HepG2 (cell line): Measurements from ENCODE around the gene ELAPOR1. TPM values are rescaled to one million over a fixed set of nuclear protein-coding genes. Genes with fewer than 3 reads are reported as not detected.

ENCODE experiments used
- CHD4 ChIP-seq: fragments of 200-600 bp; sonication (generic); IDR thresholded peaks from 2 replicates; pipeline ENCODE4 v1.7.0; 2017; ENCODE audit warnings: mild to moderate bottlenecking, low read length, borderline replicate concordance
- EHMT2 ChIP-seq: fragments of 200-600 bp; sonication (generic); IDR thresholded peaks from 2 replicates; pipeline ENCODE4 v1.7.0; 2017; ENCODE audit warnings: antibody characterized with exemption, low read depth, low read length, borderline replicate concordance
- FOXJ3 ChIP-seq: sonication (generic); formaldehyde crosslinking; IDR thresholded peaks from 2 replicates; pipeline ENCODE4 v1.4.0; 2020; ENCODE audit warnings: missing genetic modification reagents, mild to moderate bottlenecking, borderline replicate concordance
- KDM6A ChIP-seq: IDR thresholded peaks from 2 replicates; pipeline ENCODE4 v1.6.1; 2016; ENCODE audit warnings: low read depth
- NPAS2 ChIP-seq: sonication (generic); formaldehyde crosslinking; IDR thresholded peaks from 2 replicates; pipeline ENCODE4 v1.8.0; 2022; ENCODE audit warnings: mild to moderate bottlenecking, missing genetic modification reagents, borderline replicate concordance
- NR2C2 ChIP-seq: sonication (generic); formaldehyde crosslinking; IDR thresholded peaks from 2 replicates; pipeline ENCODE4 v1.4.0; 2020; ENCODE audit warnings: missing genetic modification reagents, mild to moderate bottlenecking, moderate library complexity, borderline replicate concordance
- NRL ChIP-seq: sonication (generic); formaldehyde crosslinking; IDR thresholded peaks from 2 replicates; pipeline ENCODE4 v1.5.0; 2020; ENCODE audit warnings: missing genetic modification reagents, mild to moderate bottlenecking, moderate library complexity, borderline replicate concordance
- SETDB1 ChIP-seq: sonication (generic); formaldehyde crosslinking; IDR thresholded peaks from 2 replicates; pipeline ENCODE4 v1.5.1; 2020; ENCODE audit warnings: missing genetic modification reagents, mild to moderate bottlenecking, borderline replicate concordance
- SIX1 ChIP-seq: sonication (generic); formaldehyde crosslinking; IDR thresholded peaks from 2 replicates; pipeline ENCODE4 v1.4.0; 2020; ENCODE audit warnings: missing genetic modification reagents, borderline replicate concordance
- SOX5 ChIP-seq: IDR thresholded peaks from 2 replicates; pipeline ENCODE4 v1.6.1; 2016; ENCODE audit warnings: borderline replicate concordance
- SRY ChIP-seq: sonication (generic); formaldehyde crosslinking; IDR thresholded peaks from 2 replicates; pipeline ENCODE4 v1.8.0; 2022; ENCODE audit warnings: mild to moderate bottlenecking, missing genetic modification reagents
- SYNCRIP ChIP-seq: fragments of 200-400 bp; formaldehyde crosslinking; IDR thresholded peaks from 2 replicates; pipeline ENCODE4 v1.6.1; 2018; ENCODE audit warnings: mild to moderate bottlenecking, low read depth, low read length; ENCODE audit not compliant: insufficient read depth
- ZNF326 ChIP-seq: sonication (generic); formaldehyde crosslinking; IDR thresholded peaks from 2 replicates; pipeline ENCODE4 v1.4.0; 2020; ENCODE audit warnings: missing genetic modification reagents, borderline replicate concordance
- ZNF468 ChIP-seq: sonication (generic); formaldehyde crosslinking; IDR thresholded peaks from 2 replicates; pipeline ENCODE4 v1.8.0; 2022; ENCODE audit warnings: mild to moderate bottlenecking, moderate library complexity, missing genetic modification reagents
- ZNF567 ChIP-seq: sonication (generic); formaldehyde crosslinking; IDR thresholded peaks from 2 replicates; pipeline ENCODE4 v1.8.1; 2023; ENCODE audit warnings: mild to moderate bottlenecking, missing genetic modification reagents, borderline replicate concordance
- ZNF766 ChIP-seq: sonication (generic); formaldehyde crosslinking; IDR thresholded peaks from 2 replicates; pipeline ENCODE4 v1.5.0; 2020; ENCODE audit warnings: missing genetic modification reagents, borderline replicate concordance
- polyA plus RNA-seq, 8 experiments: library from polyadenylated mRNA; depleted of rRNA in 3 of 8; stranded (reverse) in 7 of 8; unstranded in 1 of 8; fragments of >200 nt; fragmentation: Illumina TruSeq in 4 of 8; extraction: Trizol in 4 of 8; gene quantifications; 2 replicates each; pipeline versions ENCODE4 v1.2.1 to v1.2.3, GENCODE V29; 2011 to 2016; ENCODE audit warnings: low read depth in 4 of 8, missing spikeins in 1 of 8, mixed read lengths in 1 of 8; ENCODE audit not compliant: insufficient read depth in 1 of 8
- total RNA-seq, 5 experiments: library from RNA; depleted of rRNA; stranded (reverse); fragments of >200 nt; fragmentation: Illumina TruSeq; extraction: Trizol; gene quantifications; 2 replicates each; pipeline ENCODE4 v1.2.3, GENCODE V29; 2016; ENCODE audit warnings: low read depth in 1 of 5
- TF ChIP-seq, protein P1 (sequence below): sonication (generic); formaldehyde crosslinking; conservative IDR thresholded peaks from 2 replicates; pipeline ENCODE4 v1.8.0; 2022; ENCODE audit warnings: mild to moderate bottlenecking, moderate library complexity, missing genetic modification reagents
- TF ChIP-seq, protein P2 (sequence below): IDR thresholded peaks from 2 replicates; pipeline ENCODE4 v1.6.1; 2012; ENCODE audit warnings: inconsistent platforms
- TF ChIP-seq, protein P3 (sequence below): sonication (generic); formaldehyde crosslinking; IDR thresholded peaks from 2 replicates; pipeline ENCODE4 v1.4.0; 2020; ENCODE audit warnings: missing genetic modification reagents
- TF ChIP-seq, protein P4 (sequence below): IDR thresholded peaks from 2 replicates; pipeline ENCODE4 v1.4.0; 2020; ENCODE audit warnings: mild to moderate bottlenecking, missing genetic modification reagents
- TF ChIP-seq, protein P5 (sequence below), 2 experiments: fragments of 450-650 bp in 1 of 2; sonication (generic) in 1 of 2; formaldehyde crosslinking; IDR thresholded peaks; 2 replicates each; pipeline versions ENCODE4 v1.5.0 to v1.8.0; 2020 to 2022; ENCODE audit warnings: mild to moderate bottlenecking in 1 of 2, missing genetic modification reagents in 1 of 2

The ELAPOR1 gene
- total and polyA plus RNA-seq, 2 of the 13 experiments (the other 11 are each of a cell fraction or from before 2014, with no cell fraction given) = 0.13 to 0.20 TPM

DNA sequence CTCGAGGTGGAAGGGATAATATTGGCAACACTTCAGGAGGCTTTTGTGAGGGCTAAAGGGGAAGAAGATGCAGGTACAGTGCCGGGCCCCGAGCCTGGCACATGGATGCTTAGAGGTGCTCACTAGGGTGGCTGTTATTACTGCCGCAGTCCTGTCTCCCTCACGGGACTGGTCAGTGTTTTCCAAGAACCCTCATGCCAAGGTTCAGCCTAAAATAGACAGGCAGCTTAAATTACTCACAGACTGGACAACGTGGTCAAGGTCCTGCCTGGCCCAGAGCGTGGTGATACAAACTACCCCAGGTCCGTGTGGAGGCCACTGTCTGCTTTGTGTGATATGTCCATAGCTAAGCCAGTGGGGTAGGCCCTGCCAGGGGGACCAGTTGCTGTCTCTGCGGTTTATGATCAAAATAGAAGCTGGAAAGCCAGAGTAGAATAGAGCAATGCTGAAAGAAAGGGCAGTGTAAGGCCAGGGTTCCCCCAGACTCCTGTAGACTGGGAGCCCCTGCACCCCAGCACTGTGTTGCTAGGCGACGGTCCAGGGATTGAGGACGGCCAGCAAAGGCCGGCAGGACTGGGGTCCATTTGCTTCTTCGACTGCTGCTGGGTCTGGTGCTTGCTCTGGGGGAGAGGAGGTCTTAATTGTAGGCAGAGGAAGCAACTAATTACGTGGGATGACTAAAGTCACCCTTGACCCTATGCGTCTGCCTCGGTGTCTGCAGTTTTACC, 36.1 kb downstream of the ELAPOR1 start (continued):
- TF ChIP-seq CHD4 (no peak), SETDB1 (CRISPR knock-in tag) (no peak), NPAS2 (CRISPR knock-in tag) (no peak), SYNCRIP (no peak), NRL (CRISPR knock-in tag) (0 out of 2 replicates have a peak, but pooled peaks have one; percentile 56), EHMT2 (no peak), KDM6A (CRISPR knock-in tag) (no peak), ZNF766 (CRISPR knock-in tag) (no peak), ZNF326 (no peak), SIX1 (CRISPR knock-in tag) (no peak; the same call in 1 of the 2 replicates), ZNF567 (CRISPR knock-in tag) (no peak), FOXJ3 (CRISPR knock-in tag) (no peak), SRY (CRISPR knock-in tag) (no peak), SOX5 (CRISPR knock-in tag) (peak; percentile 17; the same call in 1 of the 2 replicates), ZNF468 (CRISPR knock-in tag) (no peak), NR2C2 (no peak)
- TF ChIP-seq, protein P1, sequence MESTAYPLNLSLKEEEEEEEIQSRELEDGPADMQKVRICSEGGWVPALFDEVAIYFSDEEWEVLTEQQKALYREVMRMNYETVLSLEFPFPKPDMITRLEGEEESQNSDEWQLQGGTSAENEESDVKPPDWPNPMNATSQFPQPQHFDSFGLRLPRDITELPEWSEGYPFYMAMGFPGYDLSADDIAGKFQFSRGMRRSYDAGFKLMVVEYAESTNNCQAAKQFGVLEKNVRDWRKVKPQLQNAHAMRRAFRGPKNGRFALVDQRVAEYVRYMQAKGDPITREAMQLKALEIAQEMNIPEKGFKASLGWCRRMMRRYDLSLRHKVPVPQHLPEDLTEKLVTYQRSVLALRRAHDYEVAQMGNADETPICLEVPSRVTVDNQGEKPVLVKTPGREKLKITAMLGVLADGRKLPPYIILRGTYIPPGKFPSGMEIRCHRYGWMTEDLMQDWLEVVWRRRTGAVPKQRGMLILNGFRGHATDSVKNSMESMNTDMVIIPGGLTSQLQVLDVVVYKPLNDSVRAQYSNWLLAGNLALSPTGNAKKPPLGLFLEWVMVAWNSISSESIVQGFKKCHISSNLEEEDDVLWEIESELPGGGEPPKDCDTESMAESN = 0 out of 2 replicates have a peak, but pooled peaks have one; percentile 42
- TF ChIP-seq, protein P2, sequence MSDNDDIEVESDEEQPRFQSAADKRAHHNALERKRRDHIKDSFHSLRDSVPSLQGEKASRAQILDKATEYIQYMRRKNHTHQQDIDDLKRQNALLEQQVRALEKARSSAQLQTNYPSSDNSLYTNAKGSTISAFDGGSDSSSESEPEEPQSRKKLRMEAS = peak; percentile 54; the same call in 1 of the 2 replicates
- TF ChIP-seq, protein P3, sequence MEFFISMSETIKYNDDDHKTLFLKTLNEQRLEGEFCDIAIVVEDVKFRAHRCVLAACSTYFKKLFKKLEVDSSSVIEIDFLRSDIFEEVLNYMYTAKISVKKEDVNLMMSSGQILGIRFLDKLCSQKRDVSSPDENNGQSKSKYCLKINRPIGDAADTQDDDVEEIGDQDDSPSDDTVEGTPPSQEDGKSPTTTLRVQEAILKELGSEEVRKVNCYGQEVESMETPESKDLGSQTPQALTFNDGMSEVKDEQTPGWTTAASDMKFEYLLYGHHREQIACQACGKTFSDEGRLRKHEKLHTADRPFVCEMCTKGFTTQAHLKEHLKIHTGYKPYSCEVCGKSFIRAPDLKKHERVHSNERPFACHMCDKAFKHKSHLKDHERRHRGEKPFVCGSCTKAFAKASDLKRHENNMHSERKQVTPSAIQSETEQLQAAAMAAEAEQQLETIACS (CRISPR knock-in tag) = no peak
- TF ChIP-seq, protein P4, sequence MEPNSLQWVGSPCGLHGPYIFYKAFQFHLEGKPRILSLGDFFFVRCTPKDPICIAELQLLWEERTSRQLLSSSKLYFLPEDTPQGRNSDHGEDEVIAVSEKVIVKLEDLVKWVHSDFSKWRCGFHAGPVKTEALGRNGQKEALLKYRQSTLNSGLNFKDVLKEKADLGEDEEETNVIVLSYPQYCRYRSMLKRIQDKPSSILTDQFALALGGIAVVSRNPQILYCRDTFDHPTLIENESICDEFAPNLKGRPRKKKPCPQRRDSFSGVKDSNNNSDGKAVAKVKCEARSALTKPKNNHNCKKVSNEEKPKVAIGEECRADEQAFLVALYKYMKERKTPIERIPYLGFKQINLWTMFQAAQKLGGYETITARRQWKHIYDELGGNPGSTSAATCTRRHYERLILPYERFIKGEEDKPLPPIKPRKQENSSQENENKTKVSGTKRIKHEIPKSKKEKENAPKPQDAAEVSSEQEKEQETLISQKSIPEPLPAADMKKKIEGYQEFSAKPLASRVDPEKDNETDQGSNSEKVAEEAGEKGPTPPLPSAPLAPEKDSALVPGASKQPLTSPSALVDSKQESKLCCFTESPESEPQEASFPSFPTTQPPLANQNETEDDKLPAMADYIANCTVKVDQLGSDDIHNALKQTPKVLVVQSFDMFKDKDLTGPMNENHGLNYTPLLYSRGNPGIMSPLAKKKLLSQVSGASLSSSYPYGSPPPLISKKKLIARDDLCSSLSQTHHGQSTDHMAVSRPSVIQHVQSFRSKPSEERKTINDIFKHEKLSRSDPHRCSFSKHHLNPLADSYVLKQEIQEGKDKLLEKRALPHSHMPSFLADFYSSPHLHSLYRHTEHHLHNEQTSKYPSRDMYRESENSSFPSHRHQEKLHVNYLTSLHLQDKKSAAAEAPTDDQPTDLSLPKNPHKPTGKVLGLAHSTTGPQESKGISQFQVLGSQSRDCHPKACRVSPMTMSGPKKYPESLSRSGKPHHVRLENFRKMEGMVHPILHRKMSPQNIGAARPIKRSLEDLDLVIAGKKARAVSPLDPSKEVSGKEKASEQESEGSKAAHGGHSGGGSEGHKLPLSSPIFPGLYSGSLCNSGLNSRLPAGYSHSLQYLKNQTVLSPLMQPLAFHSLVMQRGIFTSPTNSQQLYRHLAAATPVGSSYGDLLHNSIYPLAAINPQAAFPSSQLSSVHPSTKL = peak; percentile 47; the same call in 1 of the 2 replicates
- TF ChIP-seq, protein P5, sequence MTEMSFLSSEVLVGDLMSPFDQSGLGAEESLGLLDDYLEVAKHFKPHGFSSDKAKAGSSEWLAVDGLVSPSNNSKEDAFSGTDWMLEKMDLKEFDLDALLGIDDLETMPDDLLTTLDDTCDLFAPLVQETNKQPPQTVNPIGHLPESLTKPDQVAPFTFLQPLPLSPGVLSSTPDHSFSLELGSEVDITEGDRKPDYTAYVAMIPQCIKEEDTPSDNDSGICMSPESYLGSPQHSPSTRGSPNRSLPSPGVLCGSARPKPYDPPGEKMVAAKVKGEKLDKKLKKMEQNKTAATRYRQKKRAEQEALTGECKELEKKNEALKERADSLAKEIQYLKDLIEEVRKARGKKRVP (CRISPR knock-in tag; IDR thresholded peaks at IDR 0.05) = no peak
